B cell (primary cell): ENCODE data around the gene EIF5. TPM values are rescaled to one million over a fixed set of nuclear protein-coding genes. Genes with fewer than 3 reads are reported as not detected.
"Not testable (repeated sequence)": the region's sequence is repeated elsewhere in the genome, so short reads cannot be mapped to it uniquely, and the experiment has no call there.

Experiments used
- ATAC-seq: fragments of 200-7000 bp; cut with Tn5 transposase; one replicate; pipeline ENCODE4 v1.10.0; 2021; ENCODE audit warnings: low read depth, mild to moderate bottlenecking, moderate number of reproducible peaks, moderate library complexity
- CTCF ChIA-PET: fragments of 350-600 bp; sonication (Branson Sonifier 250); formaldehyde crosslinking; loops from one replicate; lab custom pipeline; 2021; ENCODE audit warnings: antibody characterized with exemption, inconsistent platforms; lab: Charles Lee
- POLR2A ChIA-PET: fragments of 350-600 bp; sonication (Branson Sonifier 250); formaldehyde crosslinking; loops from one replicate; lab custom pipeline; 2021; ENCODE audit warnings: antibody characterized with exemption; lab: Charles Lee
- DNase-seq: peaks from one replicate; pipeline ENCODE4 v3.0.0; 2013
- H2AFZ ChIP-seq: 2 replicates; pipeline ENCODE4 v1.6.1; 2012; ENCODE audit warnings: mild to moderate bottlenecking, low read depth, low read length; ENCODE audit not compliant: insufficient read depth, poor library complexity, severe bottlenecking
- H3K27ac ChIP-seq, 2 donors: 1 replicate in 1 of 2; 2 replicates in 1 of 2; pipeline ENCODE4 v1.5.1; 2012 to 2013; ENCODE audit warnings: low read length in 2 of 2, mild to moderate bottlenecking in 2 of 2, moderate library complexity in 1 of 2
- H3K27me3 ChIP-seq, 4 experiments: fragments of 200-600 bp in 1 of 4; sonication (generic) in 1 of 4; replicated peaks in 1 of 4; 1 replicate in 2 of 4; 2 replicates in 2 of 4; pipeline versions ENCODE4 v1.6.1 to v1.7.0; 2013 to 2016; ENCODE audit warnings: low read length in 3 of 4, mild to moderate bottlenecking in 2 of 4, mixed read lengths in 1 of 4, moderate library complexity in 1 of 4; ENCODE audit not compliant: insufficient read depth in 4 of 4, control insufficient read depth in 3 of 4; ENCODE audit errors: control extremely low read depth in 1 of 4
- H3K36me3 ChIP-seq, 2 experiments: replicated peaks in 1 of 2; 1 replicate in 1 of 2; 2 replicates in 1 of 2; pipeline versions ENCODE4 v1.6.1 to v1.7.1; 2013; ENCODE audit warnings: low read length in 1 of 2; ENCODE audit not compliant: insufficient read depth in 2 of 2, control insufficient read depth in 1 of 2; ENCODE audit errors: control extremely low read depth in 1 of 2, extremely low read depth in 1 of 2
- H3K4me1 ChIP-seq, 2 donors: fragments of 200-600 bp in 1 of 2; sonication (generic) in 1 of 2; 1 replicate in 1 of 2; 2 replicates in 1 of 2; pipeline versions ENCODE4 v1.5.1 to v1.6.1; 2013 to 2017; ENCODE audit warnings: low read length in 2 of 2; ENCODE audit not compliant: control insufficient read depth in 2 of 2, insufficient read depth in 2 of 2
- H3K4me2 ChIP-seq: replicated peaks from 2 replicates; pipeline ENCODE3; 2012; ENCODE audit warnings: mild to moderate bottlenecking, low read depth, low read length; ENCODE audit not compliant: poor library complexity, severe bottlenecking
- H3K4me3 ChIP-seq, 5 experiments: fragments of 200-600 bp in 1 of 5; sonication (generic) in 1 of 5; 1 replicate in 3 of 5; 2 replicates in 2 of 5; pipeline versions ENCODE4 v1.5.1 to v1.7.0; 2011 to 2016; ENCODE audit warnings: low read length in 4 of 5, mild to moderate bottlenecking in 4 of 5, low read depth in 2 of 5, control low read depth in 1 of 5, moderate library complexity in 1 of 5; ENCODE audit not compliant: insufficient read depth in 1 of 5; ENCODE audit errors: control extremely low read depth in 1 of 5, extremely low read depth in 1 of 5
- H3K79me2 ChIP-seq: fragments of 200-600 bp; sonication (generic); one replicate; pipeline ENCODE4 v1.6.0; 2016; ENCODE audit warnings: low read length; ENCODE audit not compliant: control insufficient read depth, insufficient read depth
- H3K9ac ChIP-seq: fragments of 200-600 bp; sonication (generic); 2 replicates; pipeline ENCODE4 v1.6.1; 2017; ENCODE audit warnings: mild to moderate bottlenecking, low read length, moderate library complexity
- H3K9me3 ChIP-seq, 3 donors: one replicate each; pipeline versions ENCODE4 v1.6.1 to v1.7.1; 2013; ENCODE audit warnings: low read length in 2 of 3; ENCODE audit not compliant: control insufficient read depth in 2 of 3, insufficient read depth in 1 of 3; ENCODE audit errors: control extremely low read depth in 1 of 3
- H4K20me1 ChIP-seq: 2 replicates; pipeline ENCODE4 v1.6.0; 2012; ENCODE audit warnings: mild to moderate bottlenecking, low read length; ENCODE audit not compliant: insufficient read depth, control insufficient read depth, poor library complexity, severe bottlenecking
- H3K27ac Mint-ChIP-seq: one replicate; pipeline ENCODE4 v1.8.0; 2021; ENCODE audit warnings: mixed read lengths
- H3K27me3 Mint-ChIP-seq: one replicate; pipeline ENCODE4 v1.8.0; 2021; ENCODE audit warnings: mixed read lengths
- H3K4me1 Mint-ChIP-seq: one replicate; pipeline ENCODE4 v1.8.0; 2021; ENCODE audit warnings: mixed read lengths
- H3K4me3 Mint-ChIP-seq: one replicate; pipeline ENCODE4 v1.8.0; 2021; ENCODE audit warnings: mixed read lengths
- H3K9me3 Mint-ChIP-seq: one replicate; pipeline ENCODE4 v1.8.0; 2022; ENCODE audit warnings: mixed read lengths; ENCODE audit not compliant: insufficient read depth
- EZH2 ChIP-seq: IDR thresholded peaks from 2 replicates; pipeline ENCODE4 v1.6.1; 2012; ENCODE audit warnings: borderline replicate concordance, low read depth, mild to moderate bottlenecking, moderate library complexity, low read length; ENCODE audit not compliant: insufficient read depth, poor library complexity, severe bottlenecking
- WGBS: methylation state at CpG from one replicate; pipeline ENCODE4 v1.1.5; 2013; ENCODE audit warnings: missing lambda C conversion rate; ENCODE audit not compliant: insufficient coverage; 5-methylcytosine and 5-hydroxymethylcytosine counted together
- intact Hi-C: fragments of 100-400 bp; cut with micrococcal nuclease; formaldehyde crosslinking; loops from one replicate; pipeline ENCODE4 v1.10.0; 2022
- polyA plus RNA-seq: library from polyadenylated mRNA; depleted of rRNA; stranded (reverse); fragments of >200 nt; gene quantifications from 2 replicates; pipeline ENCODE4 v1.2.3, GENCODE V29; 2012
- total RNA-seq, 2 donors: library from RNA; stranded (reverse); fragments of 120-200 nt in 1 of 2; gene quantifications; 1 replicate in 1 of 2; 2 replicates in 1 of 2; pipeline versions ENCODE4 v1.2.3 to v1.2.4, GENCODE V29; 2013 to 2022
- TF ChIP-seq, protein P1 (sequence below): fragments of 200-600 bp; IDR thresholded peaks from one replicate; pipeline ENCODE4 v1.8.0; 2022; ENCODE audit warnings: antibody characterized with exemption, mild to moderate bottlenecking

The EIF5 gene
- total and polyA plus RNA-seq, 2 donors (not counting 1 experiment from before 2014, with no cell fraction given): 206 to 314 TPM

DNA sequence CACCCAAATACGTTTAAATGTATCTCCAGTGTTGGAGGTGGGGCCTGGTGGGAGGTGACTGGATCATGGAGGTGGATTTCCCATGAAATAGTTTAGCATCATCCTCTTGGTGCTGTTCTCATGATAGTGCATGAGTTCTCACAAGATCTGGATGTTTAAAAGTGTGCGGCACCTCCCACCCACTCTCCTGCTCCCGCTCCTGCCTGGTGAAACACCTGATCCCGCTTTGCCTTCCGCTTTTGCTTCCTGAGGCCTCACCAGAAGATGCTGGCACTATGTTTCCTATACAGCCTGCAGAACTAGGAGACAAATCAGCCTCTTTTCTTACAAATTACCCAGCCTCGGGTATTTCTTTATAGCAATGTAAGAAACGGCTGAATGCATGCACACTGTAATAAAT, 20.1 kb downstream of the EIF5 start:
- H3K4me1 ChIP-seq: no peaks in the 10 kb centered on the region
- no peak for TF ChIP-seq EZH2
- TF ChIP-seq, protein P1, sequence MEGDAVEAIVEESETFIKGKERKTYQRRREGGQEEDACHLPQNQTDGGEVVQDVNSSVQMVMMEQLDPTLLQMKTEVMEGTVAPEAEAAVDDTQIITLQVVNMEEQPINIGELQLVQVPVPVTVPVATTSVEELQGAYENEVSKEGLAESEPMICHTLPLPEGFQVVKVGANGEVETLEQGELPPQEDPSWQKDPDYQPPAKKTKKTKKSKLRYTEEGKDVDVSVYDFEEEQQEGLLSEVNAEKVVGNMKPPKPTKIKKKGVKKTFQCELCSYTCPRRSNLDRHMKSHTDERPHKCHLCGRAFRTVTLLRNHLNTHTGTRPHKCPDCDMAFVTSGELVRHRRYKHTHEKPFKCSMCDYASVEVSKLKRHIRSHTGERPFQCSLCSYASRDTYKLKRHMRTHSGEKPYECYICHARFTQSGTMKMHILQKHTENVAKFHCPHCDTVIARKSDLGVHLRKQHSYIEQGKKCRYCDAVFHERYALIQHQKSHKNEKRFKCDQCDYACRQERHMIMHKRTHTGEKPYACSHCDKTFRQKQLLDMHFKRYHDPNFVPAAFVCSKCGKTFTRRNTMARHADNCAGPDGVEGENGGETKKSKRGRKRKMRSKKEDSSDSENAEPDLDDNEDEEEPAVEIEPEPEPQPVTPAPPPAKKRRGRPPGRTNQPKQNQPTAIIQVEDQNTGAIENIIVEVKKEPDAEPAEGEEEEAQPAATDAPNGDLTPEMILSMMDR: no peak
- H3K9ac ChIP-seq: no peak overlapping the region
- H3K9me3 ChIP-seq: no peaks in the 10 kb centered on the region
- no peak overlapping the region for H3K27ac Mint-ChIP-seq
- no peak overlapping the region for H2AFZ ChIP-seq
- H3K4me3 Mint-ChIP-seq: no peak overlapping the region
- no peaks in the 10 kb centered on the region for H4K20me1 ChIP-seq
- POLR2A ChIA-PET: no interaction called here
- H3K9me3 Mint-ChIP-seq: no peaks in the 10 kb centered on the region
- no peaks in the 10 kb centered on the region for H3K36me3 ChIP-seq
- H3K4me1 Mint-ChIP-seq: no peaks in the 10 kb centered on the region
- intact Hi-C loops: no loop called here
- H3K4me3 ChIP-seq: no peak overlapping the region
- no peaks in the 10 kb centered on the region for H3K27me3 ChIP-seq
- CTCF ChIA-PET: no interaction called here
- H3K27ac ChIP-seq: no peak overlapping the region
- H3K79me2 ChIP-seq: no peaks in the 10 kb centered on the region
- H3K27me3 Mint-ChIP-seq: peaks cover 27% of the 10 kb centered on the region
- H3K4me2 ChIP-seq: no peak overlapping the region
- WGBS: 94% methylated on average over 6 of the region's 7 CpGs
- DNase-seq (no peak), ATAC-seq (no peak)

DNA sequence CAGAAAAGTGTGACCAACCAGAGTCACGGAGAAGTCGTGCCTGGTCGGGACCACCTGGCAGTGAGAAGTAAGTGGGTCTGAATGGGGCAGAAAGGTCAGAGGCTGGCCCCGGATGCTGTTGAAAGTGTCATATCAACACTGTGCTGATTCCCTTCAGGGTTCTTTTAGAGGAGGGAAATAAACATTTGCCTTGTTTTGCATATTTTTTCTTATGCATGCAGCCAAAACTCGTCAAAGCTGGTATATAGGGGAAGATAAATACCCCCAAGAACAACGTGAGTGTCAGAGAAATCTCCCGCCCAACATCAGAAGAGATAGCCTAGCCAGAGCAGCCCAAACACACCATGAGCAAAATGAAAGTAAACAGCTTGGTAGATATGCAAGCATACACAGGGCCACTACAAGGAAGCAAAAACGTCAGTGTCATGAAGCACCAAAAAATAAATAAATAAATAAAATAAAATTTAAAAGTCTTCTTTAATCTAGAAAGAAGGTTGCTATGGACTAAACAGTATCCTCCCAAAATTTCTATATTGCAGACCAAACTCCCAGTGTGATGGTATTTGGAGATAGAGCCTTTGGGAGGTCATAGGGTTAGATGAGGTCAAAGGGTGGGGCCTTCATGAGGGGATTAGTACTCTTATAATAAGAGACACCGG, 22.1 kb downstream of the EIF5 start:
- TF ChIP-seq EZH2: no peak
- TF ChIP-seq, protein P1: no peak
- H3K4me3 ChIP-seq: no peak overlapping the region
- no peaks in the 10 kb centered on the region for H3K79me2 ChIP-seq
- no peak overlapping the region for H3K27ac ChIP-seq
- CTCF ChIA-PET: interaction anchor here (0.5 to 1.5 kb wide), 2 partner anchors 17 to 37 kb away, joined by 3 to 4 read pairs; no protein-coding TSS in a partner anchor
- H3K9ac ChIP-seq: no peak overlapping the region
- WGBS: 81% methylated on average over 6 of the region's 9 CpGs
- no peak overlapping the region for H3K4me2 ChIP-seq
- intact Hi-C loops: no loop called here
- H3K4me1 ChIP-seq: no peaks in the 10 kb centered on the region
- Mint-ChIP-seq H3K4me1 (no peaks in the 10 kb centered on the region), H3K4me3 (no peak overlapping the region), H3K27me3 (peaks cover 32% of the 10 kb centered on the region), H3K27ac (no peak overlapping the region), H3K9me3 (peaks cover 2% of the 10 kb centered on the region)
- H2AFZ ChIP-seq: no peak overlapping the region
- DNase-seq (no peak), ATAC-seq (no peak)
- POLR2A ChIA-PET: interaction anchor here (0.7 kb wide), 1 partner anchor 28 kb away, joined by 5 read pairs; no protein-coding TSS in a partner anchor
- H3K27me3 ChIP-seq: peaks cover 0 to 3% (median 0%) of the 10 kb centered on the region in 4 experiments
- no peaks in the 10 kb centered on the region for H4K20me1 ChIP-seq
- H3K9me3 ChIP-seq: peaks cover 0 to 3% (median 0%) of the 10 kb centered on the region in 3 donors
- no peaks in the 10 kb centered on the region for H3K36me3 ChIP-seq

DNA sequence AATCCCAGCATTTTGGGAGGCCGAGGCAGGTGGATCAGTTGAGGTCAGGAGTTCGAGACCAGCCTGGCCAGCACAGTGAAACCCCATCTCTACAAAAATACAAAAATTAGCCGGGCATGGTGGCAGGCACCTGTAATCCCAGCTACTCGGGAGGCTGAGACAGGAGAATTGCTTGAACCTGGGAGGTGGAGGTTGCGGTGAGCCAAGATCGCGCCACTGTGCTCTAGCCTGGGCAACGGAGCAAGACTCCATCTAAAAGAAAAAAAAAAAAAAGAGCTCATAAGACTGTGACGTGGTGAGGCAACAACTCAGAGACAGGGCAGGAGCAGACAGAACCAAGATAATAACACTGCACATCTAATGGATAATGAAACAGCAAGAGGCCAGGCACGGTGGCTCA, 23.5 kb downstream of the EIF5 start:
- CTCF ChIA-PET: interaction anchor here (1.5 kb wide), 1 partner anchor 35 kb away, joined by 4 read pairs; no protein-coding TSS in a partner anchor
- POLR2A ChIA-PET, H3K27ac ChIP-seq, H2AFZ ChIP-seq, H3K4me3 ChIP-seq, H4K20me1 ChIP-seq, DNase-seq, intact Hi-C loops, H3K4me3 Mint-ChIP-seq, H3K9me3 Mint-ChIP-seq, H3K36me3 ChIP-seq, H3K9ac ChIP-seq, H3K4me1 ChIP-seq, H3K79me2 ChIP-seq, H3K4me1 Mint-ChIP-seq, H3K4me2 ChIP-seq, H3K27ac Mint-ChIP-seq, H3K27me3 ChIP-seq, ATAC-seq: not testable (repeated sequence)
- 82% methylated on average over 3 of the region's 10 CpGs for WGBS
- peaks cover 0 to 10% (median 4%) of the 10 kb centered on the region in 3 donors for H3K9me3 ChIP-seq
- peaks cover 28% of the 10 kb centered on the region for H3K27me3 Mint-ChIP-seq
